ENCODE data around the gene ALG2. TPM values are rescaled to one million over a fixed set of nuclear protein-coding genes. Genes with fewer than 3 reads are reported as not detected.
A peak's percentile ranks its signal among the peaks of the same experiment; 100 is the strongest.

ALG2 gene
- total and polyA plus RNA-seq, 9 of the 15 experiments (the other 6 are each of a cell fraction or from before 2014, with no cell fraction given), result 4.9 to 41.9 (median 20.2) TPM

DNA sequence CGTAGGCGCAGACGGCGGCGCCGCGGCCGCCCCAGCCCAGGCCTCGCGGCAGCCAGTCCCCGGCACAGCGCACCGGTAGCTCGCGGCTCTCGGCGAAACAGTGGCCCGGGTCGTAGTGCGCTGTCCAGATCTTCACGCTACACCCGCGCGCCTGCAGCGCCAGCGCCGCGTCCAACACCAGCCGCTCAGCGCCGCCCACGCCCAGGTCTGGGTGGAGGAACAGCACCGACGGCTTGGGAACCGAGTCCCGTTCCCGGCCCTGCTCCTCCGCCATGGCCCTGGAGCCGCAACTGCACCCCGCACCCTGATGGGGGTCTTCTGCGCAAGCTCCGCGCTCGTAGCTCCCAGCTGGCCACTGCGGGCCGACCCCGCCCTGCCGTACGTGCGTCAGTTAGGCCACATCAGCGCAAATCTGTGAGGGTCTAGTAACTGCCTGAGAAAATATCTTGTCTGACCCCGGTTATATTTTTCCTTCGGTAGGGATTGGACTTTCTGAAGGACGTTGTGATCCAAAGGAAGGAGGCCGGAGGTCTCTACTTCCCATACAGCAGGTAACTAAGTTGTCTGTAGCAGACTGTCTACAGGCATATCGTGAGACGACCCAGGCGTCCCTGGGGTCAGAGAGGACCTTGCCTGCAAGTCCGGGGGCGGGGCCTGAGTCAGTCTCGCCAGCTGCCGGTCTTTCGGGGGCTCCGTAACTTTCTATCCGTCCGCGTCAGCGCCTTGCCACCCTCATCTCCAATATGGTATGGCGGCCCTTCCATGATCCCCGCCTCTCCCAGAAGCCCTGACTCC, at the start of gene ALG2, which contains the start of gene SEC61B (continued):
- TF ChIP-seq, protein P1, sequence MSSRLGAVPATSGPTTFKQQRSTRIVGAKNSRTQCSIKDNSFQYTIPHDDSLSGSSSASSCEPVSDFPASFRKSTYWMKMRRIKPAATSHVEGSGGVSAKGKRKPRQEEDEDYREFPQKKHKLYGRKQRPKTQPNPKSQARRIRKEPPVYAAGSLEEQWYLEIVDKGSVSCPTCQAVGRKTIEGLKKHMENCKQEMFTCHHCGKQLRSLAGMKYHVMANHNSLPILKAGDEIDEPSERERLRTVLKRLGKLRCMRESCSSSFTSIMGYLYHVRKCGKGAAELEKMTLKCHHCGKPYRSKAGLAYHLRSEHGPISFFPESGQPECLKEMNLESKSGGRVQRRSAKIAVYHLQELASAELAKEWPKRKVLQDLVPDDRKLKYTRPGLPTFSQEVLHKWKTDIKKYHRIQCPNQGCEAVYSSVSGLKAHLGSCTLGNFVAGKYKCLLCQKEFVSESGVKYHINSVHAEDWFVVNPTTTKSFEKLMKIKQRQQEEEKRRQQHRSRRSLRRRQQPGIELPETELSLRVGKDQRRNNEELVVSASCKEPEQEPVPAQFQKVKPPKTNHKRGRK (tag; IDR thresholded peaks at IDR 0.05), result no peak
- TF ChIP-seq FOSL1 (tag; conservative IDR thresholded peaks at IDR 0.05) (peak; percentile 50), ZNF778 (CRISPR knock-in tag; IDR thresholded peaks at IDR 0.05) (no peak), SIX5 (IDR thresholded peaks at IDR 0.05; ENCODE audit: borderline replicate concordance in 1 of 2, insufficient read depth in 1 of 2, low read depth in 1 of 2, low read length in 2 of 2) (no peak), TCFL5 (CRISPR knock-in tag; conservative IDR thresholded peaks at IDR 0.05) (no peak), ADNP (tag; IDR thresholded peaks at IDR 0.05) (no peak), SIN3B (IDR thresholded peaks at IDR 0.05; ENCODE audit: low read depth) (0 out of 2 replicates have a peak, but pooled peaks have one; percentile 58), ZNF436 (CRISPR knock-in tag; IDR thresholded peaks at IDR 0.05) (no peak), NCOA1 (IDR thresholded peaks at IDR 0.05; ENCODE audit: low read depth) (0 out of 2 replicates have a peak, but pooled peaks have one; percentile 9), PURB (CRISPR knock-in tag; IDR thresholded peaks at IDR 0.05; ENCODE audit: low read depth) (no peak), PML (IDR thresholded peaks at IDR 0.05; ENCODE audit: low read length) (peak; percentile 79), NCOA2 (IDR thresholded peaks at IDR 0.05; ENCODE audit: partially characterized antibody in 2 of 2) (peak in 1 of 2 experiments; percentile 99), BHLHE40 (IDR thresholded peaks at IDR 0.05; ENCODE audit: low read length) (no peak), ZKSCAN8 (CRISPR knock-in tag; IDR thresholded peaks at IDR 0.05) (no peak), HDAC1 (IDR thresholded peaks at IDR 0.05) (peak in 1 of 2 experiments; percentile 89; a peak in 2 of 4 replicates), CHD1 (IDR thresholded peaks at IDR 0.05; ENCODE audit: low read length) (peak; percentile 24), ZSCAN32 (CRISPR knock-in tag; IDR thresholded peaks at IDR 0.05) (no peak), BCOR (IDR thresholded peaks at IDR 0.05) (peak; percentile 50; the same call in 1 of the 2 replicates), U2AF2 (optimal IDR thresholded peaks at IDR 0.05; ENCODE audit: low read depth, low read length) (no peak), HNRNPH1 (optimal IDR thresholded peaks at IDR 0.05; ENCODE audit: low read depth, low read length) (no peak)
- TF ChIP-seq, protein P2, sequence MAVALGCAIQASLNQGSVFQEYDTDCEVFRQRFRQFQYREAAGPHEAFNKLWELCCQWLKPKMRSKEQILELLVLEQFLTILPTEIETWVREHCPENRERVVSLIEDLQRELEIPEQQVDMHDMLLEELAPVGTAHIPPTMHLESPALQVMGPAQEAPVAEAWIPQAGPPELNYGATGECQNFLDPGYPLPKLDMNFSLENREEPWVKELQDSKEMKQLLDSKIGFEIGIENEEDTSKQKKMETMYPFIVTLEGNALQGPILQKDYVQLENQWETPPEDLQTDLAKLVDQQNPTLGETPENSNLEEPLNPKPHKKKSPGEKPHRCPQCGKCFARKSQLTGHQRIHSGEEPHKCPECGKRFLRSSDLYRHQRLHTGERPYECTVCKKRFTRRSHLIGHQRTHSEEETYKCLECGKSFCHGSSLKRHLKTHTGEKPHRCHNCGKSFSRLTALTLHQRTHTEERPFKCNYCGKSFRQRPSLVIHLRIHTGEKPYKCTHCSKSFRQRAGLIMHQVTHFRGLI (CRISPR knock-in tag; IDR thresholded peaks at IDR 0.05), result no peak
- TF ChIP-seq, protein P3, sequence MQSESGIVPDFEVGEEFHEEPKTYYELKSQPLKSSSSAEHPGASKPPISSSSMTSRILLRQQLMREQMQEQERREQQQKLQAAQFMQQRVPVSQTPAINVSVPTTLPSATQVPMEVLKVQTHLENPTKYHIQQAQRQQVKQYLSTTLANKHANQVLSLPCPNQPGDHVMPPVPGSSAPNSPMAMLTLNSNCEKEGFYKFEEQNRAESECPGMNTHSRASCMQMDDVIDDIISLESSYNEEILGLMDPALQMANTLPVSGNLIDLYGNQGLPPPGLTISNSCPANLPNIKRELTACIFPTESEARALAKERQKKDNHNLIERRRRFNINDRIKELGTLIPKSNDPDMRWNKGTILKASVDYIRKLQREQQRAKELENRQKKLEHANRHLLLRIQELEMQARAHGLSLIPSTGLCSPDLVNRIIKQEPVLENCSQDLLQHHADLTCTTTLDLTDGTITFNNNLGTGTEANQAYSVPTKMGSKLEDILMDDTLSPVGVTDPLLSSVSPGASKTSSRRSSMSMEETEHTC (IDR thresholded peaks at IDR 0.05), result no peak
- TF ChIP-seq, protein P4, sequence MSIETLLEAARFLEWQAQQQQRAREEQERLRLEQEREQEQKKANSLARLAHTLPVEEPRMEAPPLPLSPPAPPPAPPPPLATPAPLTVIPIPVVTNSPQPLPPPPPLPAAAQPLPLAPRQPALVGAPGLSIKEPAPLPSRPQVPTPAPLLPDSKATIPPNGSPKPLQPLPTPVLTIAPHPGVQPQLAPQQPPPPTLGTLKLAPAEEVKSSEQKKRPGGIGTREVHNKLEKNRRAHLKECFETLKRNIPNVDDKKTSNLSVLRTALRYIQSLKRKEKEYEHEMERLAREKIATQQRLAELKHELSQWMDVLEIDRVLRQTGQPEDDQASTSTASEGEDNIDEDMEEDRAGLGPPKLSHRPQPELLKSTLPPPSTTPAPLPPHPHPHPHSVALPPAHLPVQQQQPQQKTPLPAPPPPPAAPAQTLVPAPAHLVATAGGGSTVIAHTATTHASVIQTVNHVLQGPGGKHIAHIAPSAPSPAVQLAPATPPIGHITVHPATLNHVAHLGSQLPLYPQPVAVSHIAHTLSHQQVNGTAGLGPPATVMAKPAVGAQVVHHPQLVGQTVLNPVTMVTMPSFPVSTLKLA (conservative IDR thresholded peaks at IDR 0.05), result peak; percentile 79 to 83
